Activated CD4-positive, alpha-beta T cell treated with anti-CD3 and anti-CD28 coated beads, Interleukin-2, Interleukin-6, amounts not matched to agents 100 ng/mL and 50 ng/mL, durations not matched to agents 16 hours and 8 hours (primary cell): ENCODE results near the gene NAA38.
"Not testable (repeated sequence)": the region's sequence is repeated elsewhere in the genome, so short reads cannot be mapped to it uniquely, and the experiment has no call there.

ENCODE experiments used
- DNase-seq: peaks from one replicate; pipeline ENCODE4 v3.0.0-alpha.2; 2020

Gene NAA38

GRCh38 chr17:7881276-7882054 lies 24.1 kb upstream of the NAA38 start:
- DNase-seq: no peak

- no peak for DNase-seq
These were observed 22.9 kb upstream of the NAA38 start for GRCh38 chr17:7880076-7880868.

GRCh38 chr17:7878234-7878633 lies 20.9 kb upstream of the NAA38 start:
- no peak for DNase-seq

DNA sequence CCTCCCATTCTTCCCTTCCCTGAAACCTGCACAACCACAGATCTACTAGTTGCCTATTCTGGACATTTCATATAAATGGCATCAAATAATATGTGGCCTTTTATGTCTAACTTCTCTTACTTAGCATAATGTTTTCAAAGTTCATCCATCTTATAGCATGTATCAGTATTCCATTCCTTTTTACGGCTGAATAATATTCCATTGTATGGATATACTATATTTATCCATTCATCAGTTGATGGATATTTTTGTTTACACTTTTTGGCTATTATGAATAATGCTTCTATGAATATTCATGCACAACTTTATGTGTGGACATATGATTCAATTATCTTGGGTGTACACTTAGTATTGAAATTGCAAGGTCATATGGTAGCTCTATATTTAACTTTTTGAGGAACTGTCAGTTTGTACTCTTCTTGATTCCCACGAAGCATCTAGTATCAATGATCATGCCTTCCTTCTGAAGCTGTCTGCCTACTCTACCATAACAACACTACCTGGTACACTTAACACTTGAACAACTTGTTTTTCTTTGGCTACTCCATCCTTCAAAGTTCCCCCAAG lies 18.5 kb upstream of the NAA38 start:
- no peak for DNase-seq

DNA sequence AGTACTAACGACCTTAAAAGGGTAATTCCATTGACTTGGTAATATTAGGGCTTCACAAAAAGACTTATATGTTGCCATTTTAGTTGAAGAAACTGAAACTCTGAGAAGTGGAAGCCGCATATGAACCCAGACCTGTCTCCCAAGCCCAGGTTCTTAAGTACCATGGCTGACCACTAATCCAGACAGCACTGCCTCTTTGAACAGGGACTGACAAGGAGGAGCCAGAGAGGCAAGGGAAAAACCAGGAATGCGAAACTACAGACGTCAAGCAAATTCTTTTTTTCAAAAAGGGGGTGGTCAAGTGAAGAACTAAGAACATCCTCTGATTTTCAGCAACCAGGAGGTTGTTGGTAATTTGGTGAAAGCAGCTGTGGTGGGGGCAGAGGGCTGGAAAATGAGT lies 15.7 kb upstream of the NAA38 start:
- DNase-seq: no peak

DNA sequence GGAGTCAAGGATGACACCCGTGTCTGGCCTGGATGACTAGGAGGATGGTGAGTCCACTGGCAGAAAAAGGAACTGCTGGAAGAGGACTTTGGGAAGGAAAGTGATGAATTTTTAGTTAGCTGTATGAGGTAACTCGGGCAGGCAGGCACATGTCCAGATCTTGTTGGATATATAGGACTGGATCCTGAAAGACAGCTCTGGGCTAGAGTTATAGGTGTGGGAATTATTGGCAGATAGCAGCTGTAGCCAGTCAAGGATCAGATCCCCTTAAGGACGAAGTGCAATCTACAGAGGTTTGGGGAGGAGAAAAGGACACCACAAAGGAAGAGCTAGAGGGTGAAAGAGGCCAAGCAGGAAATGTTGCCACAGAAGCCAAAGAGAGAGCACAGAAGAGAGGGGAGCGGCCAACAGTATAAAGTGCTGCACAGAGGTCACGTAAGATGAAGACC lies 10.5 kb upstream of the NAA38 start:
- no peak for DNase-seq

DNA sequence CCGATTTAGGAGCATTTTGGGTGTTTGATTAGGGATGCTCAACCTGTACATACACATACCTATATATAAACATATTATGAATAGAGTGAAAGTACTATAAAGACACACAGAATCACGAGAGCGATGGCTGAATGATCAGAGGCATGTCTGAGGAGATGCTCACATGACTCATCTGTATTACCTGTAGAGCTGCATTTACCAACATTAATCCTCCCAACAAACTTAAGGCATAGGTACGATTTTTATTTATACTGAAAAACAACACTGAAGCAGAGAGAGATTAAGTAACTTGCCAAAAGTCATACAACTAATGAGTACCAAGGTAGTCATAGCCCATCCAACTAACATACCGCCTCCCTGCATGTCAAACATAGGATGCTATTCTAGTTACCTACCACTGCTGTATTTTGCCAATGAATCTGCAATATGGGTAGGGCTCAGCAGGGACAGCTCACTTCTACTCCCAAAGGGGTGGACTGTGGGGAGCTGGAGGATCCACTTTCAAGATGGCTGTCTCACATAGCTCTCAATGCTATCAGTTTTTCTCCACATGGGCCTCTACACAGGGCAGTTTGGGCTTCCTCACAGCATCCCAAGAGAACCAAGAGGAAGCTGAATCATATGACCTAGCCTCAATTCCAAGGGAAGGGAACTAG lies 7.8 kb upstream of the NAA38 start:
- no peak for DNase-seq

GRCh38 chr17:7864384-7864783 lies 7.0 kb upstream of the NAA38 start:
- not testable (repeated sequence) for DNase-seq

GRCh38 chr17:7862692-7863437 lies 5.5 kb upstream of the NAA38 start:
- peak; percentile 56 for DNase-seq

DNA sequence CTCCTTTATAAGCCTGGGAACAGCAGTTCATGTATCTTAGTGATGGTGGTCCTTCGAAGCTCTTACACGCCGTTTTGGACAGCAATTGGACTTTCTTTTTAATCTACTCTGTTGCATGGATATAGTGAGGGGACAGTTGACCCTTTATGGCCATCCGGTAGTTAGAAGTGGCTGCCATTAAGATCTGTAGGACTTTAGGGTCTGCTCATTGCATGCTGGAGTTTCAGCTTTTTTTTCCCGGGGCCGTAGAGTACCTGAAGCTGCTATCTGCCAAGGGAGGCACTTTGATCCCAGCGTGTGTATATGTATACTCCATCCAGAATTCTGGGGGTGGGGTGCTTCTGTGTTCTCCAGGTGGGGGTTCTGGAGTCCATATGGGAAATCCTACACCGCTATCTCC lies 1.7 kb upstream of the NAA38 start:
- DNase-seq: no peak

DNA sequence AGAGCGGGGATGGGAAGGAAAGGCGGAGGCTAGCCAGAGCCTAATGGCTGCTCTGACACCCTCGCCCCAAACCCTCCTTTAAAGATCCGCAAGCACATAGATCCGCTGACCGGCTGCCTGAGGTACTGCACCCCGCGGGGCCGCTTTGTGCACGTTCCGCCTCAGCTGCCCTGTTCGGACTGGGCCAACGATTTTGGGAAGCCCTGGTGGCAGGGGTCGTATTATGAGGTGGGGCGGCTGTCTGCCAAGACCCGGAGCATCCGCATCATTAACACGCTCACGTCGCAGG lies 1.1 kb upstream of the NAA38 start:
- peak; percentile 52 for DNase-seq

DNA sequence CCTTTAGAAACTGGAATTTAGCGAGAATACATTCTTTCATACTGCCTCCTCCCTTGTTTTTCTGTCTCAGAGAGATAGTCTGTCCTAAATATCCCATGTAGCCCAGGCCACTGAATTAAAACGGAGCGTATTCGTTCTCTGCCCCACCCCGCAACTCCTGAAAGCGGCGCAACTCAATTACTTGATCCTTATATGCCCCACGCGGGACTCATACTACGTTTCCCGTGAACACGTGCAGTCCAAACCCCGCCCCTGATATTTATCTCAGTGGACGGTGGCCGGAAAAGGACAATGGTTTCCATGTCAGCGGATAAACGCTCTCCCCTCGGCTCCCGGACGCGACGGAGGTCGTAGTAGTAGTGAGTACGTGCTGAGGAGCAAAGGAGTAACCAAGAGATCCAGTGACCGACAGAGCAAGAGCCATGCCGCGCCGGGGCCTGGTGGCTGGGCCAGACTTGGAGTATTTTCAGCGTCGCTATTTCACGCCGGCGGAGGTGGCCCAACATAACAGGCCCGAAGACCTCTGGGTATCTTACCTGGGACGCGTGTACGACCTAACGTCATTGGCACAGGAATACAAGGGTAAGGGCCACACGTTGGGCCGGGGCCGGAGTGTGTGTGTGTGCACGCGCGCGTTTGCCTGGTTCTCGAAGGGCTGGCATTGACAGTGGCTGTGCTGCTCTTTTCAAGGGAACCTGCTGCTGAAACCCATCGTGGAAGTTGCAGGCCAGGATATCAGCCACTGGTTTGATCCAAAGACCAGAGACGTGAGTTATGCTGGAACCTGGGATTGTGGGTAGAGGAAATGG lies 558 bp upstream of the NAA38 start, which contains the start of gene CYB5D1:
CYB5D1 (plus strand) TSS at position 291 of the 809 bp plus-strand sequence; CDS start at position 423, 132 bp downstream.
- peak; percentile 94 for DNase-seq

DNA sequence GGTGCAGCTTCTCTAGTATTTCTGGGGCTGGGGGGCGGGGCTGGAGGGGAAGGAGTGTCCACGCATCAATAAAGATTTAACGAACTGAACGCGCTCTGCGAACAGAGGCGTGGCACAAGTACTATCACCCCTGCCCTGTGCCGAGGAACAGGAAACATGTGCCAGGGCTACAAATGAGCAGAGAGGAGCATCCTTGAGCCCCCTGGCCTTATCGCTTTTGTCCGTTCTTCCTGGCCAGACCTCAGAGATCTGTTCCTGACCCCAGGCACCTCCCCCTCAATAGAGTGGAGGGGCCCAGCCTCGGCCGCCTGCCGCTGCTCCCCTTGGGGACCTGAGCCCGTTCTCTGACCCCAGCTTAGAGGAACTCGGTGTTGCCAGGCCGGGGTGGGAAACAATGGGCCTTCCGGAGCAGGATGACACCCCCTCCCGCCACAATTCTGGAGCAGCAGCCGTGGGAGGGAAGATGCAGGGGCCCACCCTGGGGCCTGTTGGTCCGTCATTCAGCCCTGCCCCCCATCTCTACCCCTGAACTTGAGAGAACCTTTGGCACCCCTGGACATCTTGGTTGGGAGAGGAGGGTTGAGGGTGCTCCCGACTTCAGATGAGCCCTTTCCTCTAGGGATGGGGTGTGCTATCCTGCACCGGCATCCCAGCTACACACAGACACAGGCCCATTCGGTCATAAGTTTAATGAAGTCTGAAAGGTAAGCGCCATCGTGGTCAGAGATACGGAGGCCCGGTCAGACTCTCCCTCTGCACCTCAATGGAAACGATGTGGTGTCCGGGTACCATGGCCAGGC lies 1.1 kb downstream of the NAA38 start:
- peak; percentile 48 for DNase-seq

- no peak for DNase-seq
These were observed 1.7 kb downstream of the NAA38 start for GRCh38 chr17:7855660-7856010.

GRCh38 chr17:7854851-7855659 lies 2.3 kb downstream of the NAA38 start, which contains the start of gene TMEM88:
TMEM88 (plus strand) TSS chr17:7855066; CDS start chr17:7855075, 9 bp downstream.
- DNase-seq: no peak

GRCh38 chr17:7854078-7854777 lies 3.1 kb downstream of the NAA38 start:
- DNase-seq: no peak

GRCh38 chr17:7853691-7854038 lies 3.7 kb downstream of the NAA38 start:
- DNase-seq: no peak

DNA sequence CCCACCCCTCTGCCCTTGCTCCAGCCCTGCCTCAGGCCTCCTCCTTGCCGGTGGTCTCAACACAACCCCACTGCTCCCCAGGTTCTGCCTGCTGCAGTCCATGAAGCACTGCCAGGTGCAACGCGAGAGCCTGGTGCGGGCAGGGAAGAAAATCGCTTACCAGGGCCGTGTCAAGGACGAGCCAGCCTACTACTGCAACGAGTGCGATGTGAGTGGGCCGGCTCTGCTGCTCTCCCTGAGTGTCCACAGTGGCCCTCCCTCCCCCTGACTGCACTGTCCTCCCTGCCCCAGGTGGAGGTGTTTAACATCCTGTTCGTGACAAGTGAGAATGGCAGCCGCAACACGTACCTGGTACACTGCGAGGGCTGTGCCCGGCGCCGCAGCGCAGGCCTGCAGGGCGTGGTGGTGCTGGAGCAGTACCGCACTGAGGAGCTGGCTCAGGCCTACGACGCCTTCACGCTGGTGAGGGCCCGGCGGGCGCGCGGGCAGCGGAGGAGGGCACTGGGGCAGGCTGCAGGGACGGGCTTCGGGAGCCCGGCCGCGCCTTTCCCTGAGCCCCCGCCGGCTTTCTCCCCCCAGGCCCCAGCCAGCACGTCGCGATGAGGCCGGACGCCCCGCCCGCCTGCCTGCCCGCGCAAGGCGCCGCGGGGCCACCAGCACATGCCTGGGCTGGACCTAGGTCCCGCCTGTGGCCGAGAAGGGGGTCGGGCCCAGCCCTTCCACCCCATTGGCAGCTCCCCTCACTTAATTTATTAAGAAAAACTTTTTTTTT lies 4.3 kb downstream of the NAA38 start:
- no peak for DNase-seq

- no peak for DNase-seq
These were observed 5.1 kb downstream of the NAA38 start for GRCh38 chr17:7852262-7852670.
